PC-3 (cell line): Measurements from ENCODE around the gene PPT2. TPM values are rescaled to one million over a fixed set of nuclear protein-coding genes. Genes with fewer than 3 reads are reported as not detected.

ENCODE experiments used
- ATAC-seq: fragments of 200-7000 bp; cut with Tn5 transposase; 2 replicates; pipeline ENCODE4 v1.9.1; 2020; ENCODE audit warnings: mild to moderate bottlenecking, moderate library complexity
- BruUV-seq: library from RNA; stranded (reverse); fragments of 400-500 nt; replicated peaks from 2 replicates; lab custom pipeline; 2021; lab: Mats Ljungman, UMichigan
- CTCF ChIA-PET: fragments of 300-600 bp; sonication (Branson Sonifier 250); formaldehyde crosslinking; loops from one replicate; lab custom pipeline; 2022; ENCODE audit warnings: antibody characterized with exemption; lab: Charles Lee
- POLR2A ChIA-PET: fragments of 300-600 bp; sonication (Branson Sonifier 250); formaldehyde crosslinking; loops from one replicate; lab custom pipeline; 2022; ENCODE audit warnings: antibody characterized with exemption; ENCODE audit not compliant: unreplicated experiment; lab: Charles Lee
- DNase-seq: peaks from one replicate; pipeline ENCODE4 v3.0.0-alpha.2; 2015
- H2AFZ ChIP-seq: fragments of 300-600 bp; sonication (generic); 2 replicates; pipeline ENCODE4 v1.6.0; 2016; ENCODE audit warnings: antibody characterized with exemption, low read length
- H3F3A ChIP-seq: fragments of 300-600 bp; sonication (generic); one replicate; pipeline ENCODE4 v1.6.0; 2017; ENCODE audit warnings: antibody characterized with exemption, low read length, control low read depth, mild to moderate bottlenecking; ENCODE audit not compliant: unreplicated experiment
- H3K27ac ChIP-seq: fragments of 300-600 bp; sonication (generic); 2 replicates; pipeline ENCODE4 v1.5.1; 2016; ENCODE audit warnings: mild to moderate bottlenecking, low read length
- H3K27me3 ChIP-seq: fragments of 300-600 bp; sonication (generic); 2 replicates; pipeline ENCODE4 v1.6.1; 2016; ENCODE audit warnings: low read length, mixed read lengths
- H3K36me3 ChIP-seq: fragments of 300-600 bp; sonication (generic); 2 replicates; pipeline ENCODE4 v1.6.1; 2016; ENCODE audit warnings: low read depth, mixed run types, low read length, mixed read lengths
- H3K4me1 ChIP-seq: fragments of 300-600 bp; sonication (generic); 2 replicates; pipeline ENCODE4 v1.5.1; 2016; ENCODE audit warnings: low read length; ENCODE audit not compliant: insufficient read depth
- H3K4me2 ChIP-seq: fragments of 300-600 bp; sonication (generic); 2 replicates; pipeline ENCODE4 v1.6.0; 2016; ENCODE audit warnings: low read length
- H3K4me3 ChIP-seq: fragments of 300-600 bp; sonication (generic); 2 replicates; pipeline ENCODE4 v1.5.1; 2016; ENCODE audit warnings: mild to moderate bottlenecking, low read length, mixed read lengths
- H3K79me2 ChIP-seq: fragments of 300-600 bp; sonication (generic); 2 replicates; pipeline ENCODE4 v1.6.1; 2017; ENCODE audit warnings: low read length, mixed read lengths
- H3K9ac ChIP-seq: fragments of 300-600 bp; sonication (generic); 2 replicates; pipeline ENCODE4 v1.6.0; 2016; ENCODE audit warnings: mild to moderate bottlenecking, low read length
- H3K9me2 ChIP-seq: fragments of 300-600 bp; sonication (generic); replicated peaks from 2 replicates; pipeline ENCODE4 v1.6.1; 2016; ENCODE audit warnings: mixed run types, low read length, mixed read lengths
- H3K9me3 ChIP-seq: fragments of 300-600 bp; sonication (generic); 2 replicates; pipeline ENCODE4 v1.6.1; 2016; ENCODE audit warnings: low read length, mixed read lengths
- H4K20me1 ChIP-seq: fragments of 300-600 bp; sonication (generic); 2 replicates; pipeline ENCODE4 v1.6.1; 2016; ENCODE audit warnings: low read length, mixed read lengths
- CTCF ChIP-seq: fragments of 300-600 bp; sonication (generic); conservative IDR thresholded peaks from 2 replicates; pipeline ENCODE4 v1.5.1; 2017; ENCODE audit warnings: antibody characterized with exemption, low read depth, mild to moderate bottlenecking, low read length
- EZH2 ChIP-seq: fragments of 300-600 bp; sonication (generic); IDR thresholded peaks from one replicate; pipeline ENCODE4 v1.6.1; 2017; ENCODE audit warnings: antibody characterized with exemption, mild to moderate bottlenecking, low read length; ENCODE audit not compliant: unreplicated experiment
- EZH2phosphoT487 ChIP-seq: fragments of 300-600 bp; sonication (generic); IDR thresholded peaks from 2 replicates; pipeline ENCODE4 v1.6.1; 2018; ENCODE audit warnings: mild to moderate bottlenecking, antibody characterized with exemption, low read length, borderline replicate concordance
- intact Hi-C: fragments of 100-400 bp; cut with micrococcal nuclease; formaldehyde crosslinking; loops from 2 replicates; pipeline ENCODE4 v1.9.0; 2023
- total RNA-seq: library from RNA; depleted of rRNA; stranded (reverse); fragments of >200 nt; gene quantifications from 2 replicates; pipeline ENCODE4 v1.2.3, GENCODE V29; 2014

Gene PPT2
- total RNA-seq, 1 experiment from 2014 or later = 30.8 TPM

GRCh38 chr6:32111424-32112066, 42.4 kb upstream of the PPT2 start:
- H3K36me3 ChIP-seq = peaks cover 3% of the 10 kb centered on the region; the same call in 1 of the 2 replicates
- H3K4me2 ChIP-seq = no peak overlapping the region
- H3K27me3 ChIP-seq = no peaks in the 10 kb centered on the region
- H3K79me2 ChIP-seq = no peaks in the 10 kb centered on the region
- H3K9me2 ChIP-seq = no peaks in the 10 kb centered on the region
- ChIA-PET POLR2A (no interaction called here), CTCF (no interaction called here)
- TF ChIP-seq CTCF (no peak), EZH2phosphoT487 (no peak), EZH2 (no peak)
- no TSS peak for BruUV-seq
- no peak overlapping the region for H2AFZ ChIP-seq
- no peak for ATAC-seq
- no peaks in the 10 kb centered on the region for H3K9me3 ChIP-seq
- no peak overlapping the region for H3K27ac ChIP-seq
- no peak overlapping the region for H3K9ac ChIP-seq
- no peak overlapping the region for H3K4me3 ChIP-seq
- peaks cover 53% of the 10 kb centered on the region for H3K4me1 ChIP-seq
- DNase-seq = no peak
- no peaks in the 10 kb centered on the region for H3F3A ChIP-seq
- H4K20me1 ChIP-seq = no peaks in the 10 kb centered on the region
- intact Hi-C loops = loop anchor here (10.0 kb wide), 1 partner anchor 207 kb away; the partner anchor contains the start of gene ZBTB12

GRCh38 chr6:32112431-32112980, 41.4 kb upstream of the PPT2 start:
- no TSS peak for BruUV-seq
- no peak overlapping the region for H2AFZ ChIP-seq
- no peaks in the 10 kb centered on the region for H3K27me3 ChIP-seq
- ChIA-PET POLR2A (no interaction called here), CTCF (no interaction called here)
- H3K9me2 ChIP-seq = no peaks in the 10 kb centered on the region
- H3K79me2 ChIP-seq = no peaks in the 10 kb centered on the region
- no peaks in the 10 kb centered on the region for H3K9me3 ChIP-seq
- no peaks in the 10 kb centered on the region for H3F3A ChIP-seq
- H3K36me3 ChIP-seq = peaks cover 12% of the 10 kb centered on the region; the same call in 1 of the 2 replicates
- TF ChIP-seq EZH2phosphoT487 (no peak), EZH2 (no peak), CTCF (no peak)
- H3K4me2 ChIP-seq = no peak overlapping the region
- DNase-seq = no peak
- no peaks in the 10 kb centered on the region for H4K20me1 ChIP-seq
- no peak overlapping the region for H3K9ac ChIP-seq
- H3K4me1 ChIP-seq = peaks cover 45% of the 10 kb centered on the region
- intact Hi-C loops = loop anchor here (10.0 kb wide), 1 partner anchor 208 kb away; the partner anchor contains the start of gene ZBTB12
- H3K4me3 ChIP-seq = no peak overlapping the region
- no peak for ATAC-seq
- no peak overlapping the region for H3K27ac ChIP-seq
